ENCODE results near the gene CEP164. TPM values are rescaled to one million over a fixed set of nuclear protein-coding genes. Genes with fewer than 3 reads are reported as not detected.

CEP164 gene
- total and polyA plus RNA-seq, 2 of the 8 experiments (the other 6 are each of a cell fraction or from before 2014, with no cell fraction given): 8.4 to 20.8 TPM

GRCh38 chr11:117428186-117428855 lies 100.7 kb downstream of the CEP164 start:
- H2BK15ac ChIP-seq (ENCODE audit: low read length): no peak overlapping the region
- H2AFZ ChIP-seq (ENCODE audit: low read length): no peak overlapping the region
- no peak overlapping the region for H2BK20ac ChIP-seq (ENCODE audit: low read length)
- no peak overlapping the region for H3K56ac ChIP-seq (replicated peaks; ENCODE audit: insufficient read length, low read depth, low read length)
- H4K91ac ChIP-seq (replicated peaks; ENCODE audit: insufficient read length, low read length): no peak overlapping the region
- H2BK12ac ChIP-seq (ENCODE audit: low read depth, low read length): no peak overlapping the region
- H3K79me1 ChIP-seq (ENCODE audit: low read depth, low read length): no peaks in the 10 kb centered on the region
- no peak overlapping the region for H3K4me3 ChIP-seq (ENCODE audit: extremely low read depth in 1 of 4, insufficient read depth in 2 of 4, low read depth in 3 of 4, low read length in 4 of 4)
- WGBS, 2 experiments (ENCODE audit: extremely low coverage in 1 of 2, insufficient coverage in 1 of 2, insufficient read length in 1 of 2, insufficient replicate concordance in 2 of 2, low coverage in 1 of 2, low lambda C conversion rate in 2 of 2, missing lambda C conversion rate in 1 of 2): 86% methylated on average over 18 of the region's 32 CpGs; no CpG with 5 or more reads in 1 of the 2 experiments
- H3K23me2 ChIP-seq (ENCODE audit: low read depth, low read length): no peaks in the 10 kb centered on the region
- H3K4me2 ChIP-seq (ENCODE audit: insufficient read depth in 1 of 2, low read depth in 2 of 2, low read length in 2 of 2): no peak overlapping the region
- no peak overlapping the region for H3K9ac ChIP-seq (replicated peaks in 1 of 4; ENCODE audit: extremely low read depth in 1 of 4, low read depth in 3 of 4, low read length in 3 of 4)
- no peaks in the 10 kb centered on the region; a peak in 1 of 7 replicates for H3K27me3 ChIP-seq (replicated peaks in 1 of 4; ENCODE audit: control insufficient read depth in 3 of 4, extremely low read depth in 1 of 4, insufficient read depth in 3 of 4, low read length in 3 of 4)
- peaks cover 0 to 7% (median 4%) of the 10 kb centered on the region in 4 experiments; a peak in 6 of 7 replicates for H3K4me1 ChIP-seq (replicated peaks in 1 of 4; ENCODE audit: control insufficient read depth in 3 of 4, insufficient read depth in 4 of 4, low read length in 3 of 4)
- no peak for DNase-seq (ENCODE audit: low read depth in 1 of 2, low spot score in 2 of 2)
- no peaks in the 10 kb centered on the region for H3K36me3 ChIP-seq (ENCODE audit: control insufficient read depth in 2 of 4, insufficient read depth in 4 of 4, low read length in 3 of 4)
- ChIA-PET POLR2A (ENCODE audit: partially characterized antibody) (interaction anchor here (0.7 kb wide), 1 partner anchor 9 kb away, joined by 3 read pairs; no protein-coding TSS in a partner anchor), CTCF (ENCODE audit: partially characterized antibody) (interaction anchor here (0.7 to 10.9 kb wide), 18 partner anchors 9 to 389 kb away, joined by 3 to 142 read pairs (median 4); no protein-coding TSS in a partner anchor)
- no peak overlapping the region for H4K5ac ChIP-seq (ENCODE audit: insufficient read length, low read depth, low read length)
- no peak overlapping the region for H3K18ac ChIP-seq (ENCODE audit: extremely low read depth, low read length)
- H4K20me1 ChIP-seq (replicated peaks in 1 of 2; ENCODE audit: control insufficient read depth in 1 of 2, insufficient read depth in 2 of 2, low read length in 2 of 2): no peaks in the 10 kb centered on the region
- FAIRE-seq: no peak
- H2BK5ac ChIP-seq (ENCODE audit: low read depth, low read length): no peak overlapping the region
- H3K4ac ChIP-seq (replicated peaks; ENCODE audit: insufficient read length, low read depth, low read length): no peak overlapping the region
- no peaks in the 10 kb centered on the region for H3K79me2 ChIP-seq (ENCODE audit: control insufficient read depth in 1 of 2, insufficient read depth in 2 of 2, low read length in 2 of 2)
- no peak overlapping the region for H3K23ac ChIP-seq (ENCODE audit: insufficient read length)
- no peak overlapping the region for H2BK120ac ChIP-seq (replicated peaks; ENCODE audit: low read depth, low read length)
- no peak overlapping the region for H3K27ac ChIP-seq (ENCODE audit: low read depth, low read length)
- no peaks in the 10 kb centered on the region for H3K9me3 ChIP-seq (ENCODE audit: insufficient read depth in 2 of 2, low read depth in 1 of 2, low read length in 1 of 2)
- no peak overlapping the region for H3K14ac ChIP-seq (ENCODE audit: insufficient read length)
- no peak overlapping the region for H2AK5ac ChIP-seq (ENCODE audit: low read depth, low read length)
- H4K8ac ChIP-seq (ENCODE audit: extremely low read depth, insufficient read depth, low read length): no peak overlapping the region
